ENCODE measurements around the gene PNPLA5.

PNPLA5 gene

GRCh38 chr22:43838571-43839307 lies 53.1 kb downstream of the PNPLA5 start:
- DNase-seq (ENCODE audit: low read depth): no peak

- no peak for DNase-seq (ENCODE audit: low read depth)
These were observed 53.7 kb downstream of the PNPLA5 start for GRCh38 chr22:43838161-43838560.

- no peak for DNase-seq (ENCODE audit: low read depth)
These were observed 54.1 kb downstream of the PNPLA5 start for GRCh38 chr22:43837666-43838065.

GRCh38 chr22:43835736-43836135 lies 56.1 kb downstream of the PNPLA5 start:
- DNase-seq (ENCODE audit: low read depth): no peak

GRCh38 chr22:43835166-43835565 lies 56.6 kb downstream of the PNPLA5 start:
- DNase-seq (ENCODE audit: low read depth): no peak

- no peak for DNase-seq (ENCODE audit: low read depth)
These were observed 58.2 kb downstream of the PNPLA5 start for GRCh38 chr22:43833286-43834240.

- no peak for DNase-seq (ENCODE audit: low read depth)
These were observed 59.2 kb downstream of the PNPLA5 start for GRCh38 chr22:43832393-43833265.

- no peak for DNase-seq (ENCODE audit: low read depth)
These were observed 60.0 kb downstream of the PNPLA5 start for GRCh38 chr22:43831561-43832392.

GRCh38 chr22:43830931-43831560 lies 60.8 kb downstream of the PNPLA5 start:
- no peak for DNase-seq (ENCODE audit: low read depth)

GRCh38 chr22:43829904-43830851 lies 61.6 kb downstream of the PNPLA5 start:
- DNase-seq (ENCODE audit: low read depth): no peak
